Stromal cell of bone marrow (primary cell): ENCODE data around the gene TPRA1.
"Not testable (repeated sequence)": the region's sequence is repeated elsewhere in the genome, so short reads cannot be mapped to it uniquely, and the experiment has no call there.

ENCODE experiments used
- DNase-seq: peaks from one replicate; pipeline ENCODE4 v3.0.0-alpha.2; 2012; ENCODE audit warnings: low read depth

Gene TPRA1

DNA sequence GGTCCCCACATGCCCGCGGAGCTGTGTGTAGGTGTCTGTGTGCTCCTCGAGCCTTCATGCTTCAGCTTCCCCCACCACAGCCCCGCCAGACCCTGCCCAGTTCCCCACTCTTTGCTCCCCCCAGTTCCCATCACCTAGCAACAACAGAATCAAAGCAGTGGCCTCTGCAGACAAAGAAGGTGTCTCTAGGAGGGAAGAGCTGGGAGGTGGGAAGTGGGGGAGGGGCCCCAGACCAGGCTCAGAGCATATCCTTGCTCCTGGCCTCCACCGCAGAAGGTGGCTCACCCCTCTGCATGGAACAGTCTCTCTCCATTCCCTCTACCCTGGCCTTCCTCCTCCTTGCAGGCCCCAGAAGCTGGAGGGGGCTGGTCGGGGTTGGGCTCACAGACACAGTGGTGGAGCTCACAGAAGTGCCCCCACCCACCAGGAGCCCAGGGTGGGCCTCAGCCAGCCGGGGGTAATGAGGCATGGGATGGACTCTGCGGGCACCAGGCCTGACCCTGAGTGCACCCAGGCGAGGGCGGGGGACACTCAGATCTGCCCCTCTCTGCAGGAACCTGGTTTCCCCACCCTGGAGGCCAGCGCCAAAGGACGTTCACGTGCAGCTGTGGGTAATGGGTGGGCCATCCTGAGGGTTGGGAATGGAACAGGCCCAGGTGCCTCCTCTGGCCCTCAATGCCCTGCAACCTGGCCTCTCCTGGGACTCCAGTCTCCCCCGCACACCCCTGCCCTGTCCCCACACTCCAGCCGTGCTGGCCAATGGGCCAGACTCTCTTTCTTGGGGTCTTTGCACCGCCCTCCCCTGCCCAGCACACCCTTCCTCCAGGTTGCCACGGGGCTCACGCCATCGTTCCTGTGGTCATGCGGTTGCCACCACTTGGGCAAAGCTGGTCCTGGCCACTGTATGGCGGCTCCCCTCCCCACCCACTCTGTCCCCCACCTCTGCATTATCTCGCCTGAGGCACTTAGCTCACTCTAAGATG lies 53.4 kb downstream of the TPRA1 start:
- no peak for DNase-seq

DNA sequence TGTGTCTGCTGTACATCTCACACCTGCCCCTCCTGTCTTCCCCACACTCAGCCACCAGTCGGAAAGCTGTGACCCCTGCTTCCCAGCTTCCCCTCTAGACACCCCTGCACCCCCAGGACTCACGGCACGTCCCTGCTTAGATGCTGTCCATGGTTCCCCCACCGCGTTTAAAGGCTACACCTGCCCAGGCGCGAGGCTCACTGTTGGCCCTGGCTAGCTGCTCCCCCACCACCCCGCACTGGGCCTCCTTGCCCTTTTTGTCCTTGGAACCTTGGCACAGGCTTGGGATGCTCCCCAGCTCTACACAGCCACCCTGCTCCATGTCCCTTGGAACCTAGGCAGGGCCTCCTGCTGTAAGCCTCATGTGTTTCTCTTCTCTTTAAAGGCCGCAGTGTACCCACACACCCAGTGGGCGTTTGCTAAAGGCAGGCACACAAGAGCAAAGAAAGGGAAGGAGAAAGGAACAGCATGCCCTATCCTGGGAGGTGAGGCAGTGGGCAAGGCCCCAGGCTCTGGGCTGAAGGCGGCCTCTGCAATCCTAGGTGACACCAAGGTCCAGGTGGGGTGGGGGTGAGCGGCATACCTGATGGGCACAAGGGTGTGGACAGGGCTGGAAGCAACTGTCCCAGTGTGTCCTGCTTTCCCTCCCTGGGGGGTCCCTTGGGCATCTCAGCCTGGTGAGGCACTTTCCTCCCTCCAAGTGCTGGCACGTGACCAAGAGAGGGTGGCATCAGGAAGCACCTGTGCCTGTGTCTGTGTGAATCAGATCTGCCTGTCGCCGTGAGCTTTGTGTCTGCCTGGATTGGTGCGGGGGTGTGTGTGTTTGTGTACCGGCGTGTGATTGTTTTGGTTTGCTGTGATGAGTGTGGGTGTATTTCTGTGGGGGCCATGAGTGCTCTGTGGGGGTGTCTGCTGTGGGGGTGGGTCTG lies 54.4 kb downstream of the TPRA1 start:
- no peak for DNase-seq

DNA sequence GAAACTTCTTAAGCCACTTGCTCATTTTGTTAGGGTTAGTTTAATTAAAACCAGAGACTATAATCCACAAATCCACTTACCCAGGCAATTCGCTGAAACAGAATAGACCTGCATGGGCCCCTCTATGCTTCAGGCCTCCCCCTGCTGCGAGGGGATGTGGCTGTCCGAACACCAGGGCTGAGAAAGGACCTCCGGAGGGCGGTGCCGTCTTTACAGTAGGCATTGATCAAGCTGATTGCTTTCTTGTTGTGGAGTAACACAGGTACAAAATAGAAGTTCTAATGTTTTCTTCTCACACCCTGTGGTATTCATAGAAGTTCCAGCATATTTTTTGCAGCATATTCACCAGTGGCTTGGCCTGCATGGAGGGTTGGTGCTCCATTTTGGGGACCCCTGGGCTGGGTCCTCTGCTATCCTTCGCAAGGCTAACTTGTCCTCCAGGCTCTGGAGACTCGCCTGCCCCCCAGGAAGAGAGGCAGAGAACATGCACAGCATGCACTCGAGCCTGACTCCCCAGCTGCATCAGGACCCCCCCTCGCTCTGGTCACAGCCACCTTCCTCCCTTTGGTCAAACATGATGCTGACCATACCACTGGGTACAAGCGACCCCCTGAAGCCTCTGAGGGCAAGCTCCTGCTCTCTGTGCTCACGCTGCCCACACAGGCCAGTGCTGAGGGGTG lies 55.3 kb downstream of the TPRA1 start:
- DNase-seq, result no peak

DNA sequence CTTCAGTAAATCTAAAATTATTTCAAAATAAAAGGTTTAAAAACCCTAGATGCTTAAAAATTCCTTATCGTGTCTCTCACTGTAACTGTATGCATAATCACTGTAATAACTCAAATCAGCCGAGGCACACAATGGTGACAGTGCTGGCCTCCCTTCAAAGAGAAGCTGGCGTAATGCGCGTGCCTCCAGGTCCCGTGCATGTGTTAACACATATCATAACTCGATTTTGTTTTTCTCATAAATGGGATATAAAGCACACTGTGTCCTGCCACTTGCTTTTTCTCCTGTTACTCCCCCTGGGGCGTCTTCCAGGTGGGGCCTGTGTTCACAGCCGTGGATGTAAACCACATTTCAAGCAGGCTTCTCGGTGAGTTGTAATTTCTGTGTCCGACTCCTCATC lies 56.0 kb downstream of the TPRA1 start:
- DNase-seq, result no peak

DNA sequence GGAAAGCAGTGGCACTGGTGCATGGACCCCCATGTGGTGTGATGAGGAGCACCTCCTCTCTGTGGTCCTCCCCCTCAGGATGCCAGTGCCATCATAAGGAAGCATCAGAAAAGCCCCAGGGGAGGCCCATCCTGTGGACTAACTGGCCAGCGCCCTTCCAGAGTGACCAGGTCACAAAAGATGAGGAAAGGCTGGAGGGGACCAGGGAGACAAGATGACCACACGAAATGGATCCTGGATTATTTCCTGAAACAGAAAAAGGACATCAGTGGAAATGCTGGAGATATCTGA lies 56.4 kb downstream of the TPRA1 start:
- no peak for DNase-seq

DNA sequence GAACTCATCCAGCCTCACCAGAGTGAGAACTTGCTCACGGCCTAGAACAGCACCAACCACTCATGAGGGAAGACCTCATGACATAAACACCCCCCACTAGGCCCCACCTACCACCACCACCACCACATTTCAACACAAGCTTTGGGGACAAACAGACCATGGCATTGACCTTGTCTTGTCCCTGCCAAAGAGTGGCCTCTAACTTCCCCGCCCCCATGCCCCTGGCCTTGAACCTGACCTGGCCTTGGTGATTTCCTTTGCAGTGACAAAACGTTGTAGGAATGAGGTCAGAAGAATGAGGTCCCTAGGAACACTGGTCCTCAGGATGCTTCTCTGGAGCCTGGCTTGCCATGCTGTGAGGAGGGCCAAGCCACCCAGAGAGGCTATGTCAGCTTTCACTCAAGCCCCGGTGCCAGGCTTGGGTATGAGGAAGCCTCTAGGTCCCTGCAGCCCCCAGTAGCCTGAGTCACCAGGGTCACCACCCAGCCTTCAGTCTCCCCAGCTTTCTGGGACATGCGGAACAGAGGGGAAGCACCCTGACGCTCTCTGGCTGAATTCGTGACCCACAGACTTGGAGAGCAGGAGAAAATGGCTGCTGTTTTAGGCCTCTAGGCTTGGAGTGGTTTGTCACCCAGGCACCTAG lies 57.9 kb downstream of the TPRA1 start:
- no peak for DNase-seq

DNA sequence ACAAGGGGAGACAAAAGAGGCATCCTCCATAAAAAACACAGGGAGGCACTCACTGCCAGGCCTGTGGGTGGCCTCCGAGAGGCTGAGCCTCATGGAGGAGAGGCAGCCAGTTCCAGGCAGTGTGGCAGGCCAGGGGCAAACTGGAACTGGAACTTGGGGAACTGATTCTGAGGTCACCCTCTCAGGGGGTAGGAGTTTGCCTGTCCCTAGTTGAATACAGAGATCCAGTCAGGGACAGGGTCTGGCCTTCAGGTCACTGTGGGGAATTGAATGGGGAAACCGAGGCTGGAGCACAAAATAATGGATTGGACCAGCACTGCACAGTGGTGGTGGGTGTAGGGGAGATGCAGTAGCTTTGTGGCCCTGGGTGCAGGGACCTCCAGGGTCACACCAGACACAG lies 58.7 kb downstream of the TPRA1 start:
- DNase-seq, result no peak

DNA sequence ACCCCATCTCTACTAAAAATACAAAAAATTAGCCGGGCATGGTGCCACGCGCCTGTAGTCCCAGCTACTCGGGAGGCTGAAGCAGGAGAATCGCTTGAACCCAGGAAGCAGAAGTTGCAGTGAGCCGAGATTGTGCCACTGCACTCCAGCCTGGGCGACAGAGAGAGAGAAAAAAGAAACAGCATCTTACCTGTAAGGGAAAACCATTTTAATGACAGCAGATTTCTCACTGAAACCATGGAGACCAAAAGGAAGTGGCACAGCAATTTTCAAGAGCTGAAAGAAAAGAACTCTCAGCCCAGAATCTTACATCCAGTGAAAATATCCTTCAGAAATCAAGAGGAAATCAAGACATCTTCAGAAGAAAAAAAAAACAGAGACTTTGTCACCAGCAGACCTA lies 59.7 kb downstream of the TPRA1 start:
- not testable (repeated sequence) for DNase-seq

DNA sequence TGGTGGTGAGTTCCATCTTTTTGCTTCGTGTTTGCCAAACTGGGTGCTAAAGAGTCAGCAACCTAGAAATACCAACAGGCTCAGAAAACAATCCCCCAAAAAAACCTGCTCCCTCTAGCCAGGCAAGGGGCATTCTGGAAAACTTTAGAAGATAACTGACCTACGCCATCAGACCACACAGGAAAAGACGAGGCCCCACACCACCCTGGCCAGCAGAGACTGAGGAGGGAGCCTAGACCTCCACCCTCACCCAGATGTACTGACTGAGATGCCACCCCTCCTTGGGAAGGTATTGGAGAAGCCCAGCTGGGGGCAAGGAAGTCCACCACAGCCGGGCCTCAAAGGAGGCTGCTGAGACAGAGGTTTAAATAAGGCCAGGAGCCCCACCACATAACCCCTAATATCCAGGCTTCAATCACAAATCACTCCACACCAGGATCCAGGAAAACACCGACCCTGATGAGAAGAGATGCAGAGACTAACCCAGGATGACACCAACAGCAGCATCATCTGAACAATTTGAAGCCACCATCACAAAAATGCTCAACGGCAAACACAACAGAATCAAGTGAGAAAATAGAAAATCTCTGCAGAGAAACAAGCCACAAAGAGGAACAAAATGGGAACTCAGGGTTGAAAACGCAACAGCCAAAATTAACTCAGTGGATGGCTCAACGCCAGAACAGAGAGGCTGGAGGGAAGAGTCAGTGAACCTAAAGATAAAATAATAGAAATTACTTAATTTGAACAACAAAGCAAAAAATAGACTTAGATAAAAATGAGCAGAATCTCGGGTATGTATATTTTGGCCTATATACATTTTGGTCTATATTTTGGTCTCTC lies 61.0 kb downstream of the TPRA1 start:
- DNase-seq, result no peak

DNA sequence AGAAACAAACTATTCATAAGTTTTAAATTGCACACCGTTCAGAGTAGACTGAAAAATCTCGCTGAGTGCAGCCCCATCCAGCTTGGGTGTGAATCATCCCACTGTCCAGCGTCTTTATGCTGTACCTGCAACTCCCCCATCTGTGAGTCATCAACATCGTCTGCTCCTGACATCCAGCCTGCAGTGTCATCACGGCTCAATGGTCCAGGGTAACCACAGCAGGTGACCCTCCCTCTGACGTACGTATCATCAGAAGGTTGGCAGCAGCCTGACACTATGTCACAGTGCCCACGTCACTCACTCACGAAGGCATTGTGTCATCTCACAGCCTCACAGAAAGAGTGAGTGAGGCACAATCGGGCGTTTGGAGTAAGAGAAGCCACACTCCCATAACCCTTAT lies 65.2 kb downstream of the TPRA1 start:
- DNase-seq, result peak; percentile 5

DNA sequence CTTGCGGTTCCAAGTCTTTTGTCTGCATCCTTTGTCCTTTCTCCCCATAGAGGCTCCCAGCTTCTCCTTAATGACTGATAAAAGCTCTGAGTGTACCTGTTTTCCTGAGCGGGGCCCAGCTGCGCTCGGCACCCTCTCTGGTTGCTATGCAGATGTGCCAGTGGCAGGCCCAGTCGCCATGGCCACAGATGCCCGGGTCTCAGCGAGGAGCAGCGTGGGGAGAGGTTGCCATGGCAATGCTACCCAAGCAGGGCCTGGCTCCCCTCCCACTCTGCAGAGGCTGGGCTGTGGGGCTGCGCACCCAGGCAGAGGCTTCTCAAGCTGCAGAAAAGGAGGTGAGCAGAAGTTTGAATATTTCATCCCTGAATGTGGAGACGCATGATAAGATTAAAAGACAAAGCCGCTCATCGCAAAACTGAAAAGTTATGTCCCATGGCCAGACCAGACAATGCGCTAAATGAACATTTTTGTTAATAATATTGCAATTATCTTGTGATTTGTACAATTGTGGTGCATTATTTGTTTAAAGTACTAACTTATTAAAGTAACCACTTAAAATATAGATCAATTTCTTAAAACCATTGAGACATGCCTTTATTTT lies 66.1 kb downstream of the TPRA1 start:
- no peak for DNase-seq
